ENCODE data around the gene PIK3CA. TPM values are rescaled to one million over a fixed set of nuclear protein-coding genes. Genes with fewer than 3 reads are reported as not detected.
"Not testable (repeated sequence)": the region's sequence is repeated elsewhere in the genome, so short reads cannot be mapped to it uniquely, and the experiment has no call there.

PIK3CA gene
- 20.3 TPM for total RNA-seq

GRCh38 chr3:179147873-179148615, at the start of gene PIK3CA:
TSS of gene PIK3CA (plus strand) at chr3:179148357. CDS start at chr3:179198826, 50,469 bp downstream.
- DNase-seq (ENCODE audit: low spot score): peak; percentile 96

DNA sequence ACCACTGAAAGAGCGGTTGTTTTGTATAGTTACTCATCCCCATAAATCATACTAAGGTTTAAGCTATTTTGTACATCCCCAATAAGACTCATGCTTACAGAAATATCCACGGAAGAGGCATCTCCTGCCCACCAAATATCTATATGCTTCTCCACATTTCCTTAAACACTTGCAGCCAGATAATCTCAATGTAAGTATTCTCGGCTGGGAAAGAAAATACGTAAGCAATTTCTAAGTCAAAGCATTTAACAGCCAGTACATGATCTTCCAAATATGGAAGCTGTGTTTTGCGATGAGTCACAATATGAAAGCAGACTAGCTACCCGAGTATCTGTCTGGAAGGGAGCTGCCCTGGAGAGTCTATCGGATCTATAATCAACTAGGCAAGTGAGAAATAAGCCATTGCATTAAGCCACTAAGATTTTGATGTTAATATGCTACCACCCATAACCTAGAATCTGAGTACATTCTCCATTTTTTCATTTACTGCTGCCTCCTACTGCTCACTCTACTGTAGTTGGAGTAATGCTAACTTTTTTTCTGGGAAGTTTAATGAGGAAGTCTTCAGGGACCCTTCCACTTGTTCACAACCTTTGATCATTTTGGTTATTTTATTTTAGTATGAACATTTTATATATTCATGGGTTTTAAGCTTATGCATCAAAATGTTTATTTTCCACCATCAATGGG, 49.6 kb upstream of the PIK3CA start:
- no peak for DNase-seq (ENCODE audit: low spot score)

DNA sequence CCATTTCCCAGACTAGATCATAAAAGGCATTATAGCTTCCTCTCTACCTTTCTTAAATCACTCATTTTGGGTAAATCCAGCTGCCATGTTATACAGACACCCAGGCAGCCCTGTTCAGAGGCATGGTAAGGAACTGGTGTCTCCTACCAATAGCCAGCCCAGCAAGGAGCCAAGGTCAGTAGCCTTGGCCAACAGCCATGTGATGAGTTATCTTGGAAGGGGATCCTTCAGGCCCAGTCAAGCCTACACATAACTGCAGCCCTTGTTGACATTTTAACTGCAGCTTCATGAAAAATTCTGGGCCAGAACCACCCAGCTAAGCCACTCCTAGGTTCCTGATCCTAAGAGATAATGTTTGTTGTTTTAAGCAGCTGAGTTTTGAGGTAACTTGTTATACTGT, 47.5 kb upstream of the PIK3CA start:
- DNase-seq (ENCODE audit: low spot score): no peak

DNA sequence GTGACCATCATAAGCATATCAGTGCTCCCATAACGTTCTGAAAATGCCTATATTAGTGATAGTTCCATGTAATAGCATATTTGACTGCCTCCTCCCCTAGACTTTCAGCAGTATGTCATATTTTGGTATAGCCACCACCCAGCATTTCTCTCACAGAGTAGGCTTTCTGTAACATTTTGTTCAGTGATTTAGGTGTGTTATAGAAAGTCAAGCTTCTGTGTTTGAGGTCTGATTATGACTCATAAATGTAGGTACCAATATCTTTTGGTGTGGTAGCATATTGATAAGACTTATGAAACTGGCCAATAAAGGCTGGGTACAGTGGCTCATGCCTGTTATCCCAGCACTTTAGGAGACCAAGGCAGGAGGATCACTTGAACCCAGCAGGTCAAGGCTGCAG, 42.3 kb upstream of the PIK3CA start:
- DNase-seq (ENCODE audit: low spot score): no peak

- no peak for DNase-seq (ENCODE audit: low spot score)
These were observed 40.5 kb upstream of the PIK3CA start for GRCh38 chr3:179107617-179108016.

GRCh38 chr3:179108086-179108485, 40.1 kb upstream of the PIK3CA start:
- no peak for DNase-seq (ENCODE audit: low spot score)

DNA sequence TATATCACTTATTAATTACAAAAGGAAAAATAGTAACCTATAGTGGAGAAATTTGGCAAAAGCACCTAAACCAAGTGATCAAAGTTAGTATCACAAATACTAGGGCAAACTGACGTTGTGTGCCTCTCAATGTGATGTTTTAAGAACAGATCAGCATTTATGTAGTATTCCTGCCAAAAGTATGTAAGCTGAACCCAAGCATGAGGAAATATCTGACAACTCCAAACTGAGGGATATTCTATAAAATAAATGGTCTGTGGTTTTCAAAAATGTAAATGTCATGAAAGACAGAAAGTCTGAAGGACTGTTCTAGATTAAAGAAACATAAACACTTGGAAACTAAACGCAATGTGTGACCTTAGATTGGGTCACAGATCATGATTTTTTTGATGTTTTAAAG, 34.3 kb upstream of the PIK3CA start:
- DNase-seq (ENCODE audit: low spot score): no peak

GRCh38 chr3:179115444-179115843, 32.7 kb upstream of the PIK3CA start:
- DNase-seq (ENCODE audit: low spot score): not testable (repeated sequence)

- no peak for DNase-seq (ENCODE audit: low spot score)
These were observed 31.3 kb upstream of the PIK3CA start for GRCh38 chr3:179116816-179117215.

DNA sequence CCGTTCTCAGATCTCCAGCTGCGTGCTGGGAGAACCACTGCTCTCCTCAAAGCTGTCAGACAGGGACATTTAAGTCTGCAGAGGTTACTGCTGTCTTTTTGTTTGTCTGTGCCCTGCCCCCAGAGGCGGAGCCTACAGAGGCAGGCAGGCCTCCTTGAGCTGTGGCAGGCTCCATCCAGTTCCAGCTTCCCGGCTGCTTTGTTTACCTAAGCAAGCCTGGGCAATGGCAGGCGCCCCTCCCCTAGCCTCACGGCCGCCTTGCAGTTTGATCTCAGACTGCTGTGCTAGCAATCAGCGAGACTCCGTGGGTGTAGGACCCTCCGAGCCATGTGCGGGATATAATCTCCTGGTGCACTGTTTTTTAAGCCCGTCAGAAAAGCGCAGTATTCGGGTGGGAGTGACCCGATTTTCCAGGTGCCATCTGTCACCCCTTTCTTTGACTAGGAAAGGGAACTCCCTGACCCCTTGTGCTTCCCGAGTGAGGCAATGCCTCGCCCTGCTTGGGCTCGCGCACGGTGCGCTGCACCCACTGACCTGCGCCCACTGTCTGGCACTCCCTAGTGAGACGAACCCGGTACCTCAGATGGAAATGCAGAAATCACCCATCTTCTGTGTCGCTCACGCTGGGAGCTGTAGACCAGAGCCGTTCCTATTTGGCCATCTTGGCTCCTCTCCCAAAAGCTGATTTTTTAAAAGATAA, 15.8 kb upstream of the PIK3CA start:
- DNase-seq (ENCODE audit: low spot score): peak; percentile 74

GRCh38 chr3:179133575-179133974, 14.6 kb upstream of the PIK3CA start:
- no peak for DNase-seq (ENCODE audit: low spot score)

- no peak for DNase-seq (ENCODE audit: low spot score)
These were observed 12.0 kb upstream of the PIK3CA start for GRCh38 chr3:179136195-179136594.

DNA sequence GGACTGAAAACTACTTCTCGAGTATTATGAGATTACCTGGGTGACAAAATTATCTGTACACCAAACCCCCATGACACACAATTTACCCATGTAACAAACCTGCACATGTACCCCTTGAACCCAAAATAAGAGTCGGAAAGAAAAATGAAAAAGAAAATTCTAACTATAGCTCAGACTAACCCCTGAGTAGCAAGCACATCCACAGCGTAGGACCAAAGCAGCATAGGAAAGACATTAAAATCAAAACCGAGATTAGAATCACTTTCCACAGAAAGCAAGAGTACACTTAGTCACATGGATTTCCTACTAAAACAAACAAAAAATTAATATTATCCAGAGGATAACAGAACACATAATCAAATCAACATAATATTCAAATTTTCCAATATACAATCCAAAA, 6.3 kb upstream of the PIK3CA start:
- no peak for DNase-seq (ENCODE audit: low spot score)

DNA sequence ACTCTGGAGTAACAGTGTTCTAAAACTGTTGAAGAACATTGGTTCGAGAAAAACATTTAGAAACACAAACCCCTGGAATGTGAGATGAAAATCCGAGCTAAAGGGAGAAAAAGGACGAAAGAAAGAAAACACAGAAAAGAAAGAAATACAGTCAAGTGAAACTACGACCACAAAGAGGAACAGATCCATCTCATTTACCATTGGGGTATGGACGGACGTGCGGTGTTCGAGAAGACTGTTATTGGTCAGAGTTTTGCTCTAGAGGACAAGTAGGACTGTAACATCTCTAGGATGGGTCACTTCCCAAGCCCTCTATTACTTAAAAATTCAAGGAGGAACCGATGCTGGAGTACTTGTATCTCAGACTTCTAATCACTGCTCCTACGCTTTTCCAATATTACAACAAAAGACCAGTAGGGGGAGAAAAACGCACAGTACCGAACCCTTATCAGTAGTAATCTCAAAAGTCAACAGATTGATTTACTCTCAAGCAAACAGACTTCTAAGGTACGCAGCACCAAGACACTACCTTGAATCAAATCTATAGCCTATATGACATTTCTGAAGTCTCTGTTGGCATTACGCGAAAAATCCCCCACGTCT, 1.1 kb upstream of the PIK3CA start:
- DNase-seq (ENCODE audit: low spot score): peak; percentile 35

DNA sequence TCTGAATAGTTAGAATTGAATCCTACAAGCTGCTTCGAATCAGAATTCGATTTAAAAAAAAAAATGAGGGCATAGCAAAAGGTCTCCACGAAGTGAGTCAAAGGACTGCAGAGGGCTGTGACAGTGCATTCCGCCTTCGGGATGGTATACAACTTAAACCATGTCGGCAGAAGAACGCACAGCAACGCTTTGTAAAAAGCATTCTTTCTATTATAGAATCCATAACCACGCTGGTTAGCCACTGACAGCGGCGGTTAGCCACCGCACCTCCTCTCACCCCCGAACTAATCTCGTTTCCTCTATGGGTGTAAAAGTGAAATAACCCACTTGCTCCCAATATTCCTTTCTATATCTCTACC, 664 bp upstream of the PIK3CA start:
- DNase-seq (ENCODE audit: low spot score): no peak

- peak; percentile 34 for DNase-seq (ENCODE audit: low spot score)
These were observed 654 bp downstream of the PIK3CA start for GRCh38 chr3:179148616-179149405.

- DNase-seq (ENCODE audit: low spot score): no peak
These were observed 1.3 kb downstream of the PIK3CA start for GRCh38 chr3:179149406-179149867.

DNA sequence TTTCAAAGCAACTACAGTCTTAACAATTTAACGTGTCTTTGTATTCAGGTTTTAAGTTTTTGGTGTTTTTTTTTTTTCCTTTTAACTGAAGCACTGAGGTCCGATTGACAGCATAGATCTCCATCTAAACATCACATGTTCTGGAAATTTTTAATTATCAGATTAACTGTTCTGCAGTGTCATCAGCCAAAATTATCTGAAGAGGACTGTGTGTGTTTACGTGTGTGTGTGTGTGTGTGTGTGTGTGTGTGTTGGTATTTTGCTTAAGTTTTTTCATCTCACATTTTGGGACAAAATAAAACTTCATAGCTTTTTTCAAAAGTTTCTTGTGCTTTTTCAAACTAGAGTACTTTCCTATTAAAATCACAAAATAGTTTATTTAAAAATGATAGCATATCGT, 1.8 kb downstream of the PIK3CA start:
- DNase-seq (ENCODE audit: low spot score): no peak

DNA sequence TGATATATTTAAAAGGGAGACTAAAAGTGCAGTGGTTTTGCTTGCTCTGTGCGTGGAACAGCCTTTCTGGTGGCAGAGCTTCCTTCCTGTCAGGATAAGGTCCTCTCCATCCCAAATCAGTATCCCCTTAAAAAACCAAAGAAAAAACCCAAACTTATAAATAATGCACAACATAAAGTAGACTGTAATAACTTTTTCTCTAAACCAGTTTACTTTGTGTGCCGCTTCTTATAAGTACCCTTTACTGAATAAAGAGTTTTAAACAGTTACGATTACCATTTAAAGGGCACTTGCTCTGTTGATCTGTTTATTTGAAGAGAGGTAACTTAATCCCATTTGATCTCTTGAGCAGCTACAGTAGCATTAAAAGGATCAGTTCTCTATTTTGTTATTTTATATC, 2.5 kb downstream of the PIK3CA start:
- no peak for DNase-seq (ENCODE audit: low spot score)

DNA sequence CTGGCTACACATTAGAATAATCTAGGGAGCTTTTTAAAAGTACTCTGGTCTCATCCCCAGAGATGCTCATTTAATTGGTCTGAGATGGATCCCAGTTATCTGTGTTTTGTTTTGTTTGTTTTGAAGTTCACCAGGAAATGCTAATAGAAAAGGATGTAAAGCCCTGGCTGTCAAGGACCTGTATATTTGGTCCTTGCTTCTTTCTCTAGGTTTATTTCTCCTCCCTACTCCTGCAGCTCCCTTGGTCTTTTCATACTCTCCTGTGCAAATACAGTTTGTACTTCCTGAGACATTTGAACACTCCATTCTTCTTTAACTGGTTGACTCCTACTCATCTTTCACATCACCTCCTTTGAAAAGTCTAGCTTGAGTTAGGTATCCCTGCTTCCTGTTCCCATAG, 3.3 kb downstream of the PIK3CA start:
- DNase-seq (ENCODE audit: low spot score): no peak

GRCh38 chr3:179156170-179156569, 8.0 kb downstream of the PIK3CA start:
- no peak for DNase-seq (ENCODE audit: low spot score)

DNA sequence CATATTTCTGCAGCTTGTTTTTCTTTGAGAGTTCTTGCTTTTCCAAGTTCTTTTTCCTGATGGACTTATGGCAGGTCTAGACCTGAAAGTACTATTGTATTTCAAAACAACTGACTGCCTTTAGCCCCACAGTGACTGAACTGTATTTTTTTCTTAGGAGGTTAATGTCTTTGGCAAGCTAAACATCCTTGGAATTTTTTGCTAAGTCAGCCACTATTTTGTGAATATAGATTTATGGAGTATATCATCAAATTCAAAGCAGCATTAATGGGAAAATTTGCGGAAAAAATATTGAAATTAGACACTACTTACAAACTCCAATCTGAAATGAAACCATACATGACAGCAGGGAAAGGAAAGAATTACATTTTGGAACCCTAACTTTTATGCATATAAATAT, 8.6 kb downstream of the PIK3CA start:
- DNase-seq (ENCODE audit: low spot score): no peak

Measured in mucosa of gallbladder (tissue), 1 donor.